ENCODE data around the gene PRKCI.

PRKCI gene

GRCh38 chr3:170346481-170347392 lies 124.5 kb downstream of the PRKCI start:
- Histone ChIP-seq H3K27me3 (ENCODE audit: control insufficient read depth, insufficient read depth, low read length) (no peaks in the 10 kb centered on the region), H3K9me3 (ENCODE audit: control insufficient read depth, insufficient read depth, low read length) (no peaks in the 10 kb centered on the region), H3K9ac (ENCODE audit: low read depth, low read length) (no peak overlapping the region), H3K27ac (ENCODE audit: low read depth, low read length) (no peak overlapping the region), H3K4me3 (ENCODE audit: low read depth, low read length) (no peak overlapping the region), H3K36me3 (ENCODE audit: control insufficient read depth, insufficient read depth, low read length) (no peaks in the 10 kb centered on the region), H3K4me1 (ENCODE audit: control insufficient read depth, insufficient read depth, low read length) (peaks cover 2% of the 10 kb centered on the region; the same call in 1 of the 2 replicates)

GRCh38 chr3:170350515-170351413 lies 128.5 kb downstream of the PRKCI start:
- Histone ChIP-seq H3K9me3 (ENCODE audit: control insufficient read depth, insufficient read depth, low read length) (no peaks in the 10 kb centered on the region), H3K9ac (ENCODE audit: low read depth, low read length) (no peak overlapping the region), H3K4me1 (ENCODE audit: control insufficient read depth, insufficient read depth, low read length) (peaks cover 23% of the 10 kb centered on the region), H3K27me3 (ENCODE audit: control insufficient read depth, insufficient read depth, low read length) (no peaks in the 10 kb centered on the region), H3K27ac (ENCODE audit: low read depth, low read length) (no peak overlapping the region), H3K4me3 (ENCODE audit: low read depth, low read length) (no peak overlapping the region), H3K36me3 (ENCODE audit: control insufficient read depth, insufficient read depth, low read length) (no peaks in the 10 kb centered on the region)

- H3K4me3 ChIP-seq (ENCODE audit: low read depth, low read length): no peak overlapping the region
- H3K9me3 ChIP-seq (ENCODE audit: control insufficient read depth, insufficient read depth, low read length): no peaks in the 10 kb centered on the region
- H3K27ac ChIP-seq (ENCODE audit: low read depth, low read length): no peak overlapping the region
- H3K36me3 ChIP-seq (ENCODE audit: control insufficient read depth, insufficient read depth, low read length): no peaks in the 10 kb centered on the region
- no peak overlapping the region for H3K9ac ChIP-seq (ENCODE audit: low read depth, low read length)
- no peaks in the 10 kb centered on the region for H3K27me3 ChIP-seq (ENCODE audit: control insufficient read depth, insufficient read depth, low read length)
- H3K4me1 ChIP-seq (ENCODE audit: control insufficient read depth, insufficient read depth, low read length): peaks cover 24% of the 10 kb centered on the region
These were observed 130.7 kb downstream of the PRKCI start for GRCh38 chr3:170352936-170353335.

GRCh38 chr3:170353485-170353884 lies 131.3 kb downstream of the PRKCI start:
- Histone ChIP-seq H3K9ac (ENCODE audit: low read depth, low read length) (no peak overlapping the region), H3K4me3 (ENCODE audit: low read depth, low read length) (no peak overlapping the region), H3K36me3 (ENCODE audit: control insufficient read depth, insufficient read depth, low read length) (no peaks in the 10 kb centered on the region), H3K9me3 (ENCODE audit: control insufficient read depth, insufficient read depth, low read length) (no peaks in the 10 kb centered on the region), H3K27ac (ENCODE audit: low read depth, low read length) (no peak overlapping the region), H3K4me1 (ENCODE audit: control insufficient read depth, insufficient read depth, low read length) (peaks cover 24% of the 10 kb centered on the region), H3K27me3 (ENCODE audit: control insufficient read depth, insufficient read depth, low read length) (no peaks in the 10 kb centered on the region)

- H3K9ac ChIP-seq (ENCODE audit: low read depth, low read length): no peak overlapping the region
- no peaks in the 10 kb centered on the region for H3K27me3 ChIP-seq (ENCODE audit: control insufficient read depth, insufficient read depth, low read length)
- H3K27ac ChIP-seq (ENCODE audit: low read depth, low read length): peak overlapping the region; percentile 95
- peak overlapping the region; percentile 51 for H3K4me3 ChIP-seq (ENCODE audit: low read depth, low read length)
- peaks cover 4% of the 10 kb centered on the region for H3K36me3 ChIP-seq (ENCODE audit: control insufficient read depth, insufficient read depth, low read length)
- no peaks in the 10 kb centered on the region for H3K9me3 ChIP-seq (ENCODE audit: control insufficient read depth, insufficient read depth, low read length)
- H3K4me1 ChIP-seq (ENCODE audit: control insufficient read depth, insufficient read depth, low read length): peaks cover 24% of the 10 kb centered on the region
These were observed 132.5 kb downstream of the PRKCI start for GRCh38 chr3:170354760-170355159.
